ENCODE measurements around the gene MPPED2.

MPPED2 gene

DNA sequence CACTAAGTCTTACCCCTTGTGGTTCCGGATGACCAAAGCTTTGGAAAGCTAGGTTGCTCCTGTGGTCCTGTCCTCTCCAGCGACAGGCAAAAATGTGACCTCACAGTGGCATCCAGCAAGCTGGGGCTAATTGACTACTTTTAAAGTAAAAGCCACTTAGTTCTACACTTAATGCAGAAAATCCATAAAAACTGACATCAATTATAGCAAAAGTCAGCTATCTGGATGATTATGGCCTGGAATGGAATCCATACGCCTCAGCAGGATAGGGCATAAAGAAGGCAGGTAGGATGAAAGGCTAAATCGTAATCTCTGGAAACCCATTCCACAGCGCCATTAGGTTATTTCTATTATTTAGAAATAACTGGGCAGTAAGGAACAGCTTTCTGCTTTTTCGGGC lies 171.3 kb downstream of the MPPED2 start:
- Histone ChIP-seq H3K4me3 (ENCODE audit: low read depth in 1 of 2, low read length in 1 of 2) (no peak overlapping the region), H3K27ac (no peak overlapping the region), H3K4me1 (ENCODE audit: control insufficient read depth in 1 of 2, insufficient read depth in 1 of 2, low read depth in 1 of 2, low read length in 1 of 2) (no peaks in the 10 kb centered on the region), H3K27me3 (no peaks in the 10 kb centered on the region), H3K9me3 (no peaks in the 10 kb centered on the region), H3K36me3 (no peaks in the 10 kb centered on the region)
- no peak for TF ChIP-seq CTCF (IDR thresholded peaks at IDR 0.05)

GRCh38 chr11:30414244-30414643 lies 171.9 kb downstream of the MPPED2 start:
- H3K27me3 ChIP-seq = no peaks in the 10 kb centered on the region
- TF ChIP-seq CTCF (IDR thresholded peaks at IDR 0.05) = no peak
- H3K4me3 ChIP-seq (ENCODE audit: low read depth in 1 of 2, low read length in 1 of 2) = no peak overlapping the region
- H3K9me3 ChIP-seq = no peaks in the 10 kb centered on the region
- no peak overlapping the region for H3K27ac ChIP-seq
- H3K4me1 ChIP-seq (ENCODE audit: control insufficient read depth in 1 of 2, insufficient read depth in 1 of 2, low read depth in 1 of 2, low read length in 1 of 2) = no peaks in the 10 kb centered on the region
- H3K36me3 ChIP-seq = no peaks in the 10 kb centered on the region

DNA sequence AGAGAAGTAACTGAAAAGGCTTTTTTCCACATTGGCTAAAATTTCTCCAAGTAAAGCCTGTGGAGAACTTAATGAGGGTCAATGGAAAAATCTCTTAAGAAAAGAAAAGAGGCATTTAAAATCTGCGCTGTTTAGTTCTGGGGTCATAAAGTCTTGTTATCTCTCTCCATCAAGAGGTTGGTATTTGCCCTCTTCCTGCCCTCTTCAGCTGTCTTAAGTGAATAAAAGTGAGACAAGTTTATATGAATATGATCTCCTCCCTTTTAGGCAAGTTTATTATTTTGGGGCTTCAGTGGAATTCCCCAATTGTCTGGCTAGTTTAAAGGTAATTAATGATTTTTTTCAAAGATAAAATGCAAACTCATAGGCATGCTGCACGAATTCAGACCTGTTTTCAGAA lies 173.6 kb downstream of the MPPED2 start:
- no peak for TF ChIP-seq CTCF (IDR thresholded peaks at IDR 0.05)
- H3K36me3 ChIP-seq = no peaks in the 10 kb centered on the region
- no peaks in the 10 kb centered on the region for H3K9me3 ChIP-seq
- no peak overlapping the region for H3K4me3 ChIP-seq (ENCODE audit: low read depth in 1 of 2, low read length in 1 of 2)
- H3K27ac ChIP-seq = no peak overlapping the region
- H3K4me1 ChIP-seq (ENCODE audit: control insufficient read depth in 1 of 2, insufficient read depth in 1 of 2, low read depth in 1 of 2, low read length in 1 of 2) = no peaks in the 10 kb centered on the region
- H3K27me3 ChIP-seq = no peaks in the 10 kb centered on the region

DNA sequence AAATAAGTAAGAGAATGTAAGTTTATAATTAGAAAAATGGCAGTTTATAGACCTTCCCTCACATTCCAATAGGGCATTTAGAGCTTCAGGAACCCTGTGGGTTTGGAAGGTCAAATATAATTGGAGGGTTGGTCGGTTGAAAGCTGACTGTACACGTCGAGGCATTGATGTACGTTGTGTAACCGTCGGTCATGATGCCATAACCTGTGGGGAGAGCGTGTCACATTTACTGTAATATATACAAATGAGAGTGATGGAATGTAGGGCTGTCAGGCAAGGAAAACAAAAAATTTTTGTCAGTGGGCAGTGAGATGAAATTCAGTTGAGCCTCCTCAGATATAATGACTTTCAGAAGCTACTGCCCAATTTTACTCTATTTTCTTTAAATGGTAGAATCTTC lies 174.8 kb downstream of the MPPED2 start:
- no peaks in the 10 kb centered on the region for H3K27me3 ChIP-seq
- no peaks in the 10 kb centered on the region for H3K9me3 ChIP-seq
- H3K4me1 ChIP-seq (ENCODE audit: control insufficient read depth in 1 of 2, insufficient read depth in 1 of 2, low read depth in 1 of 2, low read length in 1 of 2) = no peaks in the 10 kb centered on the region
- no peaks in the 10 kb centered on the region for H3K36me3 ChIP-seq
- H3K27ac ChIP-seq = no peak overlapping the region
- H3K4me3 ChIP-seq (ENCODE audit: low read depth in 1 of 2, low read length in 1 of 2) = no peak overlapping the region
- no peak for TF ChIP-seq CTCF (IDR thresholded peaks at IDR 0.05)

DNA sequence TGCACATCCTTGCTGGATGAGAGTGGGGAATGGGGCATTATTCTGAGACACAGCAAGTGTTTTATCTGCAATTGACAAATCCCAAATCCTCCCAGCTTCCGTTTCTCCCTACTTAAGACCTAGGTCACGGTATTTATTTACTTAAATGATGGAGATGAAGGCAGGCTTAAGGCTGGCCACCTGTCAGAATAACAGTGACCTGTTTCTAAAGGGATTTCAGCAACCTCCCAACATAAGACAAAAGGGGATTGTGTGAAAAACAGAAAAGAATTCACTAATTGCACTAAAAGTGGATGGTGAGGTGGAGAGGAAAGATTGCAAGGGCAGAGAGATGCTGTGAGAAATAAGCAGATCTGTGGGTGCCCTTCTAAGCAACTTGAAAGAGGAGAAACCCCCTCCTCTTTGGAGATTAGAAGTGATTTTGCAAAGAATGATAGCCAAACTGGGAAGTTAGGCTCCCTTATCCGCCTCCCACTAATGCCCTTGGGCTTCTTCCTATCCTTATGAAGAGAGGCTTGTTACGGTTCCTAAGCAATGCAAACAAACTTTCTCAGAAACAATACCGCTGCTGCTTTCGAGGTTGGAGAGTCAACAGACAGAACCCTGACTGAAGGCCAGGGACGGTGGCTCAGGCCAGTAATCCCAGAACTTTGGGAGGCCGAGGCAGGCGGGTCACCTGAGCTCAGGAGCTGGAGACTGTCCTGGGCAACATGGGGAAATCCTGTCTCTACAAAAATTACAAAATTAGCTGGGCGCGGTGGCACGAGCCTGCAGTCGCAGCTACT lies 179.0 kb downstream of the MPPED2 start:
- no peak overlapping the region for H3K27ac ChIP-seq
- H3K27me3 ChIP-seq = no peaks in the 10 kb centered on the region
- H3K4me1 ChIP-seq (ENCODE audit: control insufficient read depth in 1 of 2, insufficient read depth in 1 of 2, low read depth in 1 of 2, low read length in 1 of 2) = no peaks in the 10 kb centered on the region
- no peak for TF ChIP-seq CTCF (IDR thresholded peaks at IDR 0.05)
- no peak overlapping the region for H3K4me3 ChIP-seq (ENCODE audit: low read depth in 1 of 2, low read length in 1 of 2)
- H3K36me3 ChIP-seq = no peaks in the 10 kb centered on the region
- H3K9me3 ChIP-seq = no peaks in the 10 kb centered on the region

Data from neutrophil (primary cell).